OCI-M2 (cell line): ENCODE measurements around the gene RER1.

Experiments used
- DNase-seq: peaks from one replicate; lab custom pipeline; 2025; ENCODE audit not compliant: unreplicated experiment; lab: John Stamatoyannopoulos, UW

Gene RER1

DNA sequence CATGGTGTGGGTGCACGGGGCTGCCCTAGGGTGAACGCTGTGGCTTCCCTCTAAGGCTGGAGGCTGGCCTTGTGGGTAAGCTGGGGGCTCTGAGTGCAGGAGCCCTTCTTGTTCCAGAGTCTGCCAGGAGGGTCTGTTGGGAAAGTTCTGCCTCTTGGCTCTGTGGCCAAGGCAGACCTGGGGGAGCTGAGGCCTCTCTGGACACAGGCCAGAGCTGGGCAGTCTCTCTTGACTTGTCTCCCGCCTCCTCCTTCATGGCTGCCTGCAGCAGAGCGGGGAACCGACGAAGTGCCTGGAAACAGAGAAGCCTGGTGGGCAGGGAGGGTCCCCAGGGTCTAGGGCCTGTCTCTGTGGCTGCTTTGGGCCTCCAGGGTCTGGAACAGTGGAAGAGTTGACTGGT, 51.0 kb downstream of the RER1 start:
- DNase-seq = no peak

DNA sequence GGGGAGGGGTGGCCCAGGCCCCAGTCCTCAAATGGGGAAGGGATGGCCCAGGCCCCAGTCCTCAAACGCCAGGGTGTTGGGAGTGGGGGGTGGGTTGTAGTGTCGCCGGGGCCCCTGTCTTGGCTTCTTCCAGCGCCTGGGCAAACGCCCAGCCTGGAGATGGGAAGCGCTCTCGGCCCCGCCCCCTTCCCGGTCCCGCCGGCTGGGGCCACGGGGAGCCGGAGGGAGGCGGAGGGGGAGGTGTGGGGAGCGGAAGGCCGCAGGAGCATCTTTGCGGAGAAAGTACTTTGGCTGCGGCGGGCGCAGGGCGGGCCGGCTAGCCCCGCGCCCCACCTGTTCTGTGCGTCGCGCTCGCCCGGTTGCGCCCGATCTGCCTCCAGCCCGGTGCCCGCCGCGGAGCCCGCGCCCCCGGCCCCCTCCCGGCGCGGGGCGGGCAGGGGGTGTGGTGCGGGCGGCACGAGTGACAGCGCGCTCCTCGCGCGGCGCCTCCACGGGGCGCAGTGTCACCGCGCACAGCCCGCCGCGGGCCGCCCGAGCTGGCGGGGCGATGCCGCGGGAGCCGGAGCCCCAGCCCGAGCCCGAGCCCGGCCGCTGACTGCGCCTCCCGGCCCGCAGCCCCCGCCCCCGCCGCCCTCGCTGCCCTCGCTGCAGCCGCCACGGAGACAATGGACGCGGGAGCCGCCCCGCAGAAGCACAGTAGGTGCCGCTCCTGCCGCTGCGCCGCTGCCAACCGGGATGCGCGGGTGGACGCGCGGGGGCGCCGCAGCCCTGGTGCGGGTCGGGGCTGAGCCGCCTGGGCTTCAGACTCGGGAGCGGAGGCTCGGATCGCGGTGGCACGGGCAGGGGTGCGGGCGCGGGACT, 51.9 kb downstream of the RER1 start:
- DNase-seq = no peak

DNA sequence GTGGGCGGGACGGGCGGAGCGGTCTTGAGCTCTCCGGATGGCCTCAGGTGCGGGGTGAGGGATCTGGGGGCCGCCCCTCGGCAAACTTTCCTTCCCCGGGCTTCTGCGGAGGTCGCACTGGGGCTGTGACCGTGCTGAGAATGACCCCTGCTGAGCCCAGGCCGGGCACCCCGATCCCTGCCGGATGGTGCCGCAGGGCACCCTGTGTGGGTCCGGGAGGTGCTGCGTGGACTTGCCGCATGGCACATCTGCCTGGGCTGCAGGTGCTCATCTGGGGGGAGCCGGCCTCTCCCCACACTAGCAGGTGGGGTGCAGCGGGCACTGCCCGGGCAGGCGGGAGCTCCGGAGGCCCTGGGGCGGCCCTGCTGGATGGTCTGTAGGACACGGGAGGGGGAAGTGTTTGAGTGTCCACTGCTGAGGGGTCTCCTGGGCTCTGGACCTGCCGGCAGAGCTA, 52.5 kb downstream of the RER1 start:
- no peak for DNase-seq

DNA sequence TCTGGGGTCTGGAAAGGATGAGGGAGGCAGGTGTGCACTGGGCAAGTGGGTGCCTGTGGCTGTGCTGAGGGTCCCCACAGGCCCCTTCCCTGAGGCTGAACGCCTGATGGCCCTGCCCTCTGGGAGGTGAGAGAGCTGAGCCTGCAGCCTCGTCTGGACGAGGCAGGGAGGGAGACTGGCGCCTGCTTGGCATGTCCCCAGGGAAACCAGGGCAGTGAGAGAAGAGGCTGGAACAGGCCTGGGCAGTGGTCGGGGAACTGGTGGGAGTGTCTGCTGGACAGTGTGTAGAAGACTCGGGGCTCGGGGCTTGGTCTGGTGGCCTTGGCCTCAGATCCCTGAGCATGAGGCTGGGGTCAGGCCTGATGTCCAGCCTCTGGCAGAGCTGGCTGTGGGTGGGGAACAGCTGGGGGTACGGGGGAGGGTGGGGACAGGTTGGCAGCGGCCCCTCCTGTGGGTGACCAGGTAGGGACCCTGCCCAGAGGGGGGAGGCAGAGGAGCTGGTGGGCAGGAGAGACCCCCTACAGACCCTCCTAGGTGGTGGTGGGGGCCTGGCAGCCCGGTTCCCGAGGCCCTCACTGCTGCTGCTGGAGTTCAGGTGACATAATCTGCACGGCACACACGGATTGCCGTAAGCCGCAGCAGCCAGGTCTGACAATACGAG, 53.7 kb downstream of the RER1 start:
- no peak for DNase-seq

DNA sequence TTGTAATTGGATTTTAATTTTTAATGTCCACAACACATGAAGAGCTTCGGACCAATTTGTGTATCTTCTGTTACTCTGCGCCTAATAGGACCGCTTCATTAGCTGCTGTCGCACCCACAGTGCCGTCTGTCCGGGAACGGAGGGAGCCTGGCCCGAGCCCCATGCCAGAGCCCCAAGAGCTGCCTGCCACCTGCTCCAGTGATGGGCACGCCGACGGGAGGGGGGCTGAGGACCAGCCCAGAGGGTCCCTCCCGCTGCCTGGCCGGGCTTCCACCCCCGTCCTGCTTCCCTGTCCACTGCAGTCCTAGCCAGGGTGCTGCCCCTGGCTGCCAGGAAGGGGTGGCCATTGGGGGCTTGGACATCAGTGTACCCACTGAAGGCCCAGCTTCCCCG, 54.2 kb downstream of the RER1 start:
- no peak for DNase-seq

DNA sequence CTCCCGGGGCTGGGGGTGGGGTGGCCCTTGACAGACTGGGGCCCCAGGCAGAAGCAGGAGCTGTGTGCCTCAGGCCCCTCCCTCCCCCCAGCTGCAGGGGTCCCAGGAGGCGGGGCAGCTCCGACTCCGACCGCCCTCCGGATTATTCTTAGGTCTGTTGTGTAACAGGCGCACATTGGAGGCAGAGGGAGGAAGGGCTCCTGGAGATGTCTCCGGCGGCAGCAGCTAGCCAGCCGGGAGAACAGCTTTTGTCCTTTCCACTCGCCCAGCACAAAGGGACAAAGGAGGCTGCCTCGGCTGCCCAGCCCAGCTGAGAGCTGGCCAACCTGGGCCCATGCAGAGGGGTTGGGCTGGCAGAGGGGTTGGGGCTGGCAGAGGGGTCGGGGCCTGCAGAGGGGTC, 54.8 kb downstream of the RER1 start:
- DNase-seq = no peak

DNA sequence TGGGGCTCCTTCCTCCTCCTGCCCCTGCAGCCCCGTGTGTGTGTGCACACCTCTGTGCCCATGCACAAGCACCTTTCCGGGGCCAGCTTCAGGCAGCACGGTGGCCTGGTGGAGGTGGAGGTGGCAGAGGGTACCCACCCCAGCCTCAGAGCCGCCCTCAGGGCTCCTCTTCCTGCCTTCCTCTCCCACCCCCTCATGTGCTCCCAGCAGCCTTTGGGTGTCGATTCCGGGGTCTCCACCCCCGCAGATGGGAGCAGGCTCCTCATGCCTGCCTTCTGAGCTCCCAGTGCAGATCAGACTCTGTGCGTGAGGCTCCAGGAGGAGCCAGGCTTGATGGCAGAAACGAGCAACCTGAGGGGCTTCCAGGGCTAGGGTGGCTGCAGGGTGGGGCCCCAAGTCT, 55.2 kb downstream of the RER1 start:
- DNase-seq = no peak

DNA sequence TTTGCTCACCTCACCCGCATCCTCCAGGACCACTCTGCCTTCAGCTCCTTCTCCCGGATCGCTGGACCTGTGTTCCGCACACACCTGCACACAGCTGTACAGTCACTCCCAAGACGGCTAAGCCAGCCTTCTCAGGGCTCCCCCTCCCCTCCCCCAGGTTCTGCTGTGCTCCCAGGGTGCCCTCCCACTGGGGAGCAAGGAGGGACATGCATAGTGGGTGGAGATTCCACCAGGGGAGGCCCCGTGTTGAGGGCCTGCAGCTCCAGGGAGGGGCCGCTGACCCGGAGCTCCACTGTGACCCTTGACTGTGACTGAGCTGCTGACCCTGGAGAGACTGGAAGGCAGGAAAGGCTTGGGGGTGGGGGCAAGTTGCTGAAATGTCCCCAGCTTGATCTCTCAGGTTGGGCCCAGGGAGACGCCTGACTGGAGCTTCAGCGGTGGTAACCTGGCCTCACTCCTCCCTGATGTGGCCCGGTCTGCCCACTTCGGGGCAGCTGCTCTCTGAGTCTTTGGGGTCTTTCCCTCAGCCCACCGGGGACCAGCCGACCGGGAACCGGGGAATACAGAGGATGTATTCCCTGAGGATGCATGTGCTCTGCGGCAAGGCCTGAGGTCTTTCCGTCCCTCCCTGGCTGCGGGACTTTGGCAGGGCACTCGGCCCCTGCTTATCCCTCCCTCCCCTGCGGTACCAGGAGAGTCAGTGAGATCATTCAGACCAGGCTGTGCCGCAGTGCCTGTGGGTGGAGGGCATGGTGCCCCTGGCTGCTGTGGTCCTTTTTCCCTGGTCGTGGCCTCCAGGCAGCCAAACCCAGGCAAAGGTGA, 55.8 kb downstream of the RER1 start:
- DNase-seq = no peak

DNA sequence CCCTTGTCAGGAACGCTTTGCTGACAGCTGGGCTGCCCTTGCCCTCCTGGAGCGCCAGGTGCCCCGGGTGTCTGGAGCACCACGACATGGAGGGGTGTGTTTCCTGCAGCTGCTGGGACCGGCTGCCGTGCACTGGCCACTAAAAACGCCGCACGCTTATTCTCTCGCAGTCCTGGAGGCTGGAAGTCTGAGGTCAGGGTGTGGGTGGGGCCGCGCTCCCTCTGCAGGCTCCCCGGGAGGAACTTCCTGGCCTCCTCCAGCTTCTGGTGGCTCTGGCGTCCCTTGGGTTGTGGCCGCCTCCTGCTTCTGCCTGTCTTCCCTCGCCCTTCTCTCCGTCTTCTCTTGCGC, 56.4 kb downstream of the RER1 start:
- DNase-seq = no peak

DNA sequence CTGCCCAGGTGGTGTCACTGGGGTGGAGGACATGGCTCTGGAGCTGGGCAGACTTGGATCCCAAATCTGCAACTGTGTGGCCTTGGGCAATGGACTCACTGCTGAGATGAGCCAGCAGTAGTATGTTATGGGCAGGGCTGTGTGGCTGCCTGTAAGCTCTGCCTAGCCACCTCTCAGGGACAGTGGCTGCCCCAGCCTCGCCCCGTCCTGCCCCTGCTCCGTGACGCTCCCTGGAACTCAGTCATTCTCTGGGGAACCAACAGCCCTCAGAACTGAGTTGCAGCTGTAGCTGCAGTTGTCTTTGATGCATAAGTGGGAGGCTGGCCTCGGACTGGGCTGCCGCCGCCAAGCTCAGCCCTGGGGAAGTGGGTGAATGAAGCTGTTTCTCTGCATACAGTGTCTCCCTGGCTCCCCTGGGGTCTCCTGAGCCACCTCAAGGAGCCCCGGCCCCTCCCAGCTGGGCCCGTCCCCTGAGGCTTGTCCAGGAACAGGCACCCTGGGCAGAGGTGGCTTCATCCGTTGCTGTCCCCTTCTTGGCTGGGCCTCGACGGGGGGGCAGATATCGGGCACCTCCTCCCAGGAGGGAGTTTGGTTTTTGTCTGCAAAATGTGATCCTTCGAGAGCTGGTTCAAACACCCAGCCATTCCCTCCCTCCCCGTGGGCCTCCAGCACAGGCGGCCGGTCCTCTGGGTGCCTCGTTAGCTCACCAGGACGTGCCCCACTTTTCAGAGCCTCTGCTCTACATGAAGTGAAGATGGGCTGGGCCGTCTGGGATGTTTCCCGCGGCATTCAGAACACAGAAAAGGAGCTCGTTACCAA, 58.2 kb downstream of the RER1 start:
- no peak for DNase-seq

DNA sequence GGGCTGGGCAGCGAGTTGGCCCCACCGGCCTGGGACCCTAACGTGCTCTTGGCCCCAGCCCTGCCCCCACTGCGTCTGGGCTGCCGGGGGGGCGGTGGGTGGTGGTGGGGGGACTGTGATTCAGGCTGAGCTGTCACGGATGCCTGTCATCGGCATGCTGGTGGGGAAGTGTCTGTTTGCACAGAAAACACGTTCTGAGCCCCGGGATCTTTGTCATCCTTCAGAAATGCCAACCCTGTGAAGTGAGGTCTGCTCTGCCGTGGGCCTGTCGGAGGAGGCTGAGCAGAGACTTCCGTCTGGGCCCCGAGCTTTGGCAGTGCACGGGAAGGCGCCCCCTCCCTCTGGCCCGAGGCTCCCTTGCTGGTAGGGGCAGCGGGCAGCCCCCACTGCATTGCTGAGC, 60.1 kb downstream of the RER1 start:
- DNase-seq = no peak

DNA sequence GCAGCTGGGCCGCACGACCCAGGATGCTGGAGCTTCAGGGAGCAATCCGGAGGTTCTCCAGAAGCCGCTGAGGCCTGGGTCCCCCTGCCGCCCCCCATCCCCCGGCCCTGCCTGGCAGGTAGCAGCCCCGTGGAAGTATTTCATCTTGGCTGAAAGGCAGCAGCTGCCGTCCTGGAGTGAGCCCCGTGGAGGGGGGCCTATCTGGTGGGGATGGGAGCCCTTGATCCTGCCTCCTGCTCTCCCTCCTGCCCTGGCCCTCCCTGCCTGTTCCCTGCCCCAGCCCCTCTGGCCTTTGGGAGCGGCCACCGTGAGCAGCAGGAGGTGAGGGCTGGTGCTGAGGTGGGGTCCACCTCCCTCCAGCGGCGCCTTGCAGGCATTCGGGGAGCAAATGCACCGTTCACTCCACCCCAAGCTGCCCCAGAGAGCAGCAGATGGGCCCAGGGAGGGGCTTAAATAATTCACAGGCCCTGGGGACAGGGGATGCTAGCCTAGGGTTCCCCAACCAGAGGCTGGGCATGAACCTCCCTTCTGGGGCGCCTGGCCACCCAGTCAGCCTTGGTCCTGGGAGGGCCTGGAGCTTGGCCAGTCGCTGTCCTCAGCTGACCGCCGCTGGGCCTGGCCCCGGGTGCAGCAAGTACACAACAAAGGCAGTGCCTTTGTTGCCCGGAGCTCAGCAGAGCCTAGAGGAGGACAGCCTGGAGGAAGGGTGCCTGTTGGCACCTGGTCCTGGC, 60.7 kb downstream of the RER1 start:
- DNase-seq = no peak

DNA sequence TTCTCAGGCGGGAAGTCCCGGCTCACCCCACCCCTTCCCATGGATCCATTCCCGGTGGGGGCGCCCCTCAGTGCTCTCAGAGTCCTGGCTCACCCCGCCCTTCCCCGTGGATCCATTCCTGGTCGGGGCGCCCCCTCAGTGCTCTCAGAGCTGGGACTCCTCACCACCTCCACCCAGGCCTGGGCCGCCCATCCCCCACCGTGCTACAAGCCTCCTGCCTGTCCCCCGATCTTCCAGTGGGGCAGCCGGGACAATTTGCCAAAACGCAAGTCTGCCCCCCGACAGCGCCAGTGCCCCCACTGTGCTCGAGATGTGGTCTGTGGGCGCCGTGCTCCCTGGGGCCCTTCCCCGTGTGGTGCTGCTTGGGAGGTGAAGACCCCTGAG, 61.3 kb downstream of the RER1 start:
- no peak for DNase-seq

DNA sequence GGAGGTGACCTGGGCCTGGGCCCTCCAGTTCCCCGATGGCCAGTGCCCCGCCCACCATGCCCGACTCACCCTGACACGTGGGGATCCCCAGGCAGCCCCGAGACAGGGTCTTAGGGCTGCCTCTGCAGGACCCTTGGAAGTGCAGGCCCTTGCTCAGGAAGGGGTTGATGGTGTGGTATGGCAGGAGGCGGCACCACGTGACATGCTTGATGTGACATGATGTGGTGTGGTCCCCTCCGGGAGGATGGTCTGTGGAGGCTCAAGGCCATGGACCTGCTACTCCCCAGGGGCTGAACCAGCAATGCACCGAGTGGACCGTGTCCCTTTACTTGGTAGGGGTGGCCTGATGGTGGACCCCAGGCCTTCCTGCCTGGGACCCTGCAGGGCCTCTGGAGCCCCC, 62.6 kb downstream of the RER1 start:
- no peak for DNase-seq
